ENCODE measurements around the gene CLEC19A. TPM values are rescaled to one million over a fixed set of nuclear protein-coding genes. Genes with fewer than 3 reads are reported as not detected.

The CLEC19A gene
- total RNA-seq, 1 experiment from 2014 or later, result not detected

GRCh38 chr16:19309178-19309577 lies 23.6 kb downstream of the CLEC19A start:
- no peak for TF ChIP-seq CTCF (conservative IDR thresholded peaks at IDR 0.05; ENCODE audit: low read depth, low read length)
- no peak for TF ChIP-seq EZH2 (IDR thresholded peaks at IDR 0.05; ENCODE audit: borderline replicate concordance, low read depth, low read length, poor library complexity, severe bottlenecking)
- CTCF ChIA-PET, result no interaction called here
- POLR2A ChIA-PET (ENCODE audit: low non-redundant PET), result no interaction called here
- BruUV-seq (replicated peaks), result no TSS peak
- Histone ChIP-seq H3K4me1 (ENCODE audit: insufficient read depth, low read length, poor library complexity, severe bottlenecking) (no peaks in the 10 kb centered on the region), H3K4me3 (ENCODE audit: low read depth, low read length, poor library complexity, severe bottlenecking) (no peak overlapping the region), H3K9me3 (ENCODE audit: low read depth, low read length, poor library complexity, severe bottlenecking) (no peaks in the 10 kb centered on the region), H3K27me3 (replicated peaks; ENCODE audit: insufficient read depth, low read depth, low read length, poor library complexity) (no peaks in the 10 kb centered on the region), H3K36me3 (ENCODE audit: insufficient read depth, low read length, poor library complexity, severe bottlenecking) (no peaks in the 10 kb centered on the region), H3K27ac (ENCODE audit: low read depth, low read length, poor library complexity, severe bottlenecking) (no peak overlapping the region)
- no peak for DNase-seq (ENCODE audit: low spot score)
- intact Hi-C loops (cut with micrococcal nuclease; ENCODE audit: unreplicated experiment), result no loop called here

GRCh38 chr16:19314718-19315425 lies 29.3 kb downstream of the CLEC19A start:
- DNase-seq (ENCODE audit: low spot score), result no peak
- Histone ChIP-seq H3K27me3 (replicated peaks; ENCODE audit: insufficient read depth, low read depth, low read length, poor library complexity) (no peaks in the 10 kb centered on the region), H3K4me3 (ENCODE audit: low read depth, low read length, poor library complexity, severe bottlenecking) (no peak overlapping the region), H3K27ac (ENCODE audit: low read depth, low read length, poor library complexity, severe bottlenecking) (no peak overlapping the region), H3K36me3 (ENCODE audit: insufficient read depth, low read length, poor library complexity, severe bottlenecking) (no peaks in the 10 kb centered on the region), H3K4me1 (ENCODE audit: insufficient read depth, low read length, poor library complexity, severe bottlenecking) (no peaks in the 10 kb centered on the region), H3K9me3 (ENCODE audit: low read depth, low read length, poor library complexity, severe bottlenecking) (no peaks in the 10 kb centered on the region)
- intact Hi-C loops (cut with micrococcal nuclease; ENCODE audit: unreplicated experiment), result no loop called here
- CTCF ChIA-PET, result no interaction called here
- TF ChIP-seq CTCF (conservative IDR thresholded peaks at IDR 0.05; ENCODE audit: low read depth, low read length), result no peak
- TF ChIP-seq EZH2 (IDR thresholded peaks at IDR 0.05; ENCODE audit: borderline replicate concordance, low read depth, low read length, poor library complexity, severe bottlenecking), result no peak
- BruUV-seq (replicated peaks), result no TSS peak
- POLR2A ChIA-PET (ENCODE audit: low non-redundant PET), result no interaction called here

- no TSS peak for BruUV-seq (replicated peaks)
Measured at GRCh38 chr16:19315889-19316433, 30.4 kb downstream of the CLEC19A start.

More at GRCh38 chr16:19315889-19316433, 30.4 kb downstream of the CLEC19A start:
- Histone ChIP-seq H3K9me3 (ENCODE audit: low read depth, low read length, poor library complexity, severe bottlenecking) (no peaks in the 10 kb centered on the region), H3K4me3 (ENCODE audit: low read depth, low read length, poor library complexity, severe bottlenecking) (no peak overlapping the region), H3K36me3 (ENCODE audit: insufficient read depth, low read length, poor library complexity, severe bottlenecking) (no peaks in the 10 kb centered on the region), H3K4me1 (ENCODE audit: insufficient read depth, low read length, poor library complexity, severe bottlenecking) (no peaks in the 10 kb centered on the region), H3K27ac (ENCODE audit: low read depth, low read length, poor library complexity, severe bottlenecking) (no peak overlapping the region), H3K27me3 (replicated peaks; ENCODE audit: insufficient read depth, low read depth, low read length, poor library complexity) (no peaks in the 10 kb centered on the region)
- DNase-seq (ENCODE audit: low spot score), result no peak
- CTCF ChIA-PET, result no interaction called here
- no peak for TF ChIP-seq EZH2 (IDR thresholded peaks at IDR 0.05; ENCODE audit: borderline replicate concordance, low read depth, low read length, poor library complexity, severe bottlenecking)
- no peak for TF ChIP-seq CTCF (conservative IDR thresholded peaks at IDR 0.05; ENCODE audit: low read depth, low read length)
- intact Hi-C loops (cut with micrococcal nuclease; ENCODE audit: unreplicated experiment), result no loop called here
- POLR2A ChIA-PET (ENCODE audit: low non-redundant PET), result no interaction called here
